GM19467 (cell line): Measurements from ENCODE around the gene SH3RF1.

Source experiments
- ATAC-seq: cut with Tn5 transposase; IDR thresholded peaks from one replicate; pipeline ENCODE4 v1.9.1; 2021; ENCODE audit warnings: mild to moderate bottlenecking, moderate library complexity; ENCODE audit not compliant: unreplicated experiment

Gene SH3RF1

DNA sequence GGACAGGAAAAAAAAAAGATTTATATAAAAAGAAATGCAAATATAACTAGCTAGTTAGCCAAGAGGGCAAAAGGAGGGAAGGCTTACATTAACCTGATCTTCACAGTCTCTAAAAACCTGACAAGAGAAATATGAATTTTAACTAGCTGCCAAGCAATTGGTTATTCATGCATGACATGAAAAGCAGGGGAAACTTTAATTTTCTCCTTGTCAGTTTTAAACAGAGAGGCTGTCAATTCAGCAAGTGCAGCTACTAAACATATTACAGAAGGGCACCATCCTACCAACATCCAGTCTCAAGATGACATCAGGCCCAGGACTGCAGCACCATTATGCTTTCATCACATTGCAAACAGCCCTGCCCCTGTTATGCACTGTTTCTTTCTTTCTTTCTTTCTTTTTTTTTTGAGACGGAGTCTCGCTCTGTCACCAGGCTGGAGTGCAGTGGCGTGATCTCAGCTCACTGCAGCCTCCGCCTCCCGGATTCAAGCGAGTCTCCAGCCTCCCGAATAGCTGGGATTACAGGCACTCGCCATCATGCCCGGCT is 221.8 kb downstream of the SH3RF1 start:
- ATAC-seq = no peak

DNA sequence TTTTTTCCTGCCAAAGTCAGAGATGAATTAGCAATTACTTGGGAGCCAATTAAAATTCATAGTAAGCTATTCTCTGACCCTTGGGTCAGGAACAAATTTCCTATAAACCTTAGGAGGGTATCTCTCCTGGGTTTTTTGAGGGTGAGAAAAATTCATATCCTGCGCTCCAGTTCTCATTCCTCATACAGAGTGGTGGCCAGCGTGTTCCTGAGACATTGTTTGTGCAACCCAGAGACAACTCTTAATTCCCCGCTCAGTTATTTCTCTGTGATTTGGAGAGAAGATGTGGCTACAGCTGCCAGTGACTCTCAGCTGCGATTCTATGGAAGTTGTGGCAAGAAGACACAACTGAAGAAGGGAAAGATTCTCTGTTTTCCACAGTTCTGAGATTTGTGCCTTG is 222.8 kb downstream of the SH3RF1 start:
- ATAC-seq = no peak

DNA sequence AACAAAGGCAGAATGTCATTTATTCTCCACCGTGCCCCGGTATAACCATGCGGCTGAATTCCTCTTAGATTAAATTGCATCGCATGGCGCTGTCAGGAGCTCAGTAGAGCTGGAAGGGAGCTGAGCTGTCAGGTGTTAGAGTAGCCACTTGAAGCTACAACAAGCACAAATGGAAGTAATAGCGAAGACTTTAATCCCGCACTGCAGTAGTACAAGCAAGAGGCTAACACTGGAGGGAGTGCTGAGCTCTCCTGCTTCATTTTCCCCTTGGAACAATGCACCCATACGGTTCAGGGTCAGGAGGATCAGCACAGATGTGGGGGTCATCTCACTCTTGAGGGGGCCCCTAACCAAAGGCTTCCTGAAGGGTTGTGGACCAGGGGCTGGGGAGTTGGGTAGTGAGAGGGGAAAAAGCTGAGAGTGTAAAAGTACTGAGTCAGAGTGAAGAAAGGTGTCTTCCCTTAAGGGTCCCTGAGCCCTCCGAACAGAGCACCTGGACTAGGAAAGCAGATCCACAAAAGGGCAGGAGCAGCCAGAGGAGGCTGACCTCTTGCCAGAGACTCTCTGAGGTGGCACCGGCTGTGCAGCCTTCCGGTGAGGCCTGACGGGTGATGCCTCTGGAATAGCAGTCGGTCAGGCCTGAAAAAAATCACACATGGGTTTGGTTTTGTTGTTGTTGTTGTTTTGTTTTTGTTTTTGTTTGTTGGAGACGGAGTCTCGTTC is 224.7 kb downstream of the SH3RF1 start:
- ATAC-seq = no peak

DNA sequence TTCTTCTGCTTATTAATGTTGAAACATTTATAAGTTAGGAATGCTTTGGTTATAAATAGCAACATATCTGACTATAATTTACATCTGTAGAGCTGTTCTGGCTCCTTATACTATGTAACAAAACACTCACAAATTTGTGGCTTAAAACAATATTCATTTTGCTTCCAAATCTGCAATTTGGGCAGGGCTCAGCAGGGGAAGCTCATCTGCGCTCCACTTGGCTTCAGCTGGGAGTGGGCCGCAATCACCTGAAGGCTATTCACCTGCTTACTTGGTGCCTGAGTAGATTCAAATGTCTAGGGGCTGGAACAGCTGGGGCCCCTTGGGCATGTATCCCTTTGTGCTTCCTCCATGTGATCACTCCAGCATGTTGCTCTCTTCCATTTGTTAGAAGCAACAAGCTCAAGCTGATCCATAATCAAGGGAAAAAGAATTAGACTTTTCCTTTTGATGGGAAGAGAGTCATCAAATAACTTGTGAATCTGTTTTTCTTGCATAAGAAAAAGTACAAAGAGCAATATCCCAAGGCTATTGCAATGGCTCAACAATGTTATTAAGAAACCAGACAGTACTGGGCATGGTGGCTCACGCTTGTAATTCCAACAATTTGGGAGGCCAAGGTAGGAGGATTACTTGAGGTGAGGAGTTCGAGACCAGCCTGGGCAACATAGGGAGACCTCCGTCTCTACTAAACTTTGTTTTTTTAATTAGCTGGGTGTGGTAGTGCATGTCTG is 225.9 kb downstream of the SH3RF1 start:
- no peak for ATAC-seq
